ENCODE results near the gene MPG. TPM values are rescaled to one million over a fixed set of nuclear protein-coding genes. Genes with fewer than 3 reads are reported as not detected.

MPG gene
- total and polyA plus RNA-seq, 2 of the 8 experiments (the other 6 are each of a cell fraction or from before 2014, with no cell fraction given) = 37.6 to 83.7 TPM

GRCh38 chr16:53346-54236 is 24.4 kb upstream of the MPG start, which contains the start of the genes POLR3K and SNRNP25:
Gene POLR3K (minus strand): TSS chr16:53608. CDS start chr16:53586, 22 bp downstream.
Gene SNRNP25 (plus strand): TSS chr16:53828. CDS start chr16:54017, 189 bp downstream.
- H4K20me1 ChIP-seq (replicated peaks in 1 of 2; ENCODE audit: control insufficient read depth in 1 of 2, insufficient read depth in 2 of 2, low read length in 2 of 2) = peaks cover 2 to 7% of the 10 kb centered on the region in 2 experiments
- no peaks in the 10 kb centered on the region for H3K27me3 ChIP-seq (replicated peaks in 1 of 4; ENCODE audit: control insufficient read depth in 3 of 4, extremely low read depth in 1 of 4, insufficient read depth in 3 of 4, low read length in 3 of 4)
- peak within 1 kb of the TSS; percentile 85 for H4K5ac ChIP-seq (ENCODE audit: insufficient read length, low read depth, low read length)
- no peak within 1 kb of the TSS for H3K14ac ChIP-seq (ENCODE audit: insufficient read length)
- ChIA-PET POLR2A (ENCODE audit: partially characterized antibody) (interaction anchor here (0.9 to 2.7 kb wide), 18 partner anchors 9 to 327 kb away, joined by 3 to 11 read pairs (median 4); partner anchors contain the start of genes MPG and RHBDF1), CTCF (ENCODE audit: partially characterized antibody) (interaction anchor here (1.2 to 1.8 kb wide), 4 partner anchors 13 to 53 kb away, joined by 3 to 8 read pairs (median 5); no protein-coding TSS in a partner anchor)
- H3K4ac ChIP-seq (replicated peaks; ENCODE audit: insufficient read length, low read depth, low read length) = peak within 1 kb of the TSS; percentile 87
- H3K23ac ChIP-seq (ENCODE audit: insufficient read length) = no peak within 1 kb of the TSS
- peaks cover 5% of the 10 kb centered on the region; the same call in 1 of the 2 replicates for H3K23me2 ChIP-seq (ENCODE audit: low read depth, low read length)
- peak within 1 kb of the TSS; percentile 94 for H4K91ac ChIP-seq (replicated peaks; ENCODE audit: insufficient read length, low read length)
- no peak within 1 kb of the TSS for H2AK5ac ChIP-seq (ENCODE audit: low read depth, low read length)
- no peak within 1 kb of the TSS for H2BK20ac ChIP-seq (ENCODE audit: low read length)
- H2AFZ ChIP-seq (ENCODE audit: low read length) = no peak within 1 kb of the TSS; the same call in 1 of the 2 replicates
- peak within 1 kb of the TSS; percentile 82 to 89 (median 86) for H3K9ac ChIP-seq (replicated peaks in 1 of 4; ENCODE audit: extremely low read depth in 1 of 4, low read depth in 3 of 4, low read length in 3 of 4)
- H3K36me3 ChIP-seq (ENCODE audit: control insufficient read depth in 2 of 4, insufficient read depth in 4 of 4, low read length in 3 of 4) = peaks cover 16 to 49% (median 30%) of the 10 kb centered on the region in 4 experiments; a peak in 7 of 8 replicates
- no peak for FAIRE-seq
- H3K79me1 ChIP-seq (ENCODE audit: low read depth, low read length) = peaks cover 3% of the 10 kb centered on the region
- no peak within 1 kb of the TSS for H2BK120ac ChIP-seq (replicated peaks; ENCODE audit: low read depth, low read length)
- peak within 1 kb of the TSS; percentile 95 for H3K18ac ChIP-seq (ENCODE audit: extremely low read depth, low read length)
- H2BK15ac ChIP-seq (ENCODE audit: low read length) = no peak within 1 kb of the TSS
- H2BK5ac ChIP-seq (ENCODE audit: low read depth, low read length) = peak within 1 kb of the TSS; percentile 93; the same call in 1 of the 2 replicates
- peak; percentile 92 to 97 for DNase-seq (ENCODE audit: low read depth in 1 of 2, low spot score in 2 of 2)
- 4% methylated on average over 70 of the region's 91 CpGs; no CpG with 5 or more reads in 1 of the 2 experiments for WGBS, 2 experiments (ENCODE audit: extremely low coverage in 1 of 2, insufficient coverage in 1 of 2, insufficient read length in 1 of 2, insufficient replicate concordance in 2 of 2, low coverage in 1 of 2, low lambda C conversion rate in 2 of 2, missing lambda C conversion rate in 1 of 2)
- peak within 1 kb of the TSS; percentile 88 for H3K56ac ChIP-seq (replicated peaks; ENCODE audit: insufficient read length, low read depth, low read length)
- H3K4me1 ChIP-seq (replicated peaks in 1 of 4; ENCODE audit: control insufficient read depth in 3 of 4, insufficient read depth in 4 of 4, low read length in 3 of 4) = no peaks in the 10 kb centered on the region
- H3K4me2 ChIP-seq (ENCODE audit: insufficient read depth in 1 of 2, low read depth in 2 of 2, low read length in 2 of 2) = peak within 1 kb of the TSS; percentile 61 to 85
- peaks cover 3 to 29% of the 10 kb centered on the region in 2 experiments; a peak in 2 of 4 replicates for H3K79me2 ChIP-seq (ENCODE audit: control insufficient read depth in 1 of 2, insufficient read depth in 2 of 2, low read length in 2 of 2)
- peak within 1 kb of the TSS; percentile 79 for H3K27ac ChIP-seq (ENCODE audit: low read depth, low read length)
- peak within 1 kb of the TSS; percentile 84 for H4K8ac ChIP-seq (ENCODE audit: extremely low read depth, insufficient read depth, low read length)
- H3K4me3 ChIP-seq (ENCODE audit: extremely low read depth in 1 of 4, insufficient read depth in 2 of 4, low read depth in 3 of 4, low read length in 4 of 4) = peak within 1 kb of the TSS; percentile 79 to 95 (median 86)
- 0 out of 2 replicates have a peak within 1 kb of the TSS, but pooled peaks have one; percentile 60 for H2BK12ac ChIP-seq (ENCODE audit: low read depth, low read length)
- H3K9me3 ChIP-seq (ENCODE audit: insufficient read depth in 2 of 2, low read depth in 1 of 2, low read length in 1 of 2) = no peaks in the 10 kb centered on the region
- no peak for TF ChIP-seq CEBPB (IDR thresholded peaks at IDR 0.05; ENCODE audit: low read depth, low read length)
- no peak for TF ChIP-seq SIRT6 (IDR thresholded peaks at IDR 0.05; ENCODE audit: low read length)
- TF ChIP-seq BACH1 (IDR thresholded peaks at IDR 0.05; ENCODE audit: low read length) = no peak
- TF ChIP-seq POLR2A (IDR thresholded peaks at IDR 0.05; ENCODE audit: control extremely low read depth in 1 of 2, low read depth in 2 of 2, low read length in 2 of 2) = peak; percentile 66 to 93
- TF ChIP-seq SP4 (IDR thresholded peaks at IDR 0.05; ENCODE audit: low read length) = 0 out of 2 replicates have a peak, but pooled peaks have one; percentile 37

All from H1 (cell line).